HG02759 (cell line): ENCODE measurements around the gene NPAS2.

Source experiments
- ATAC-seq: cut with Tn5 transposase; IDR thresholded peaks from one replicate; pipeline ENCODE4 v1.9.1; 2021; ENCODE audit warnings: mild to moderate bottlenecking, moderate library complexity; ENCODE audit not compliant: unreplicated experiment

NPAS2 gene

DNA sequence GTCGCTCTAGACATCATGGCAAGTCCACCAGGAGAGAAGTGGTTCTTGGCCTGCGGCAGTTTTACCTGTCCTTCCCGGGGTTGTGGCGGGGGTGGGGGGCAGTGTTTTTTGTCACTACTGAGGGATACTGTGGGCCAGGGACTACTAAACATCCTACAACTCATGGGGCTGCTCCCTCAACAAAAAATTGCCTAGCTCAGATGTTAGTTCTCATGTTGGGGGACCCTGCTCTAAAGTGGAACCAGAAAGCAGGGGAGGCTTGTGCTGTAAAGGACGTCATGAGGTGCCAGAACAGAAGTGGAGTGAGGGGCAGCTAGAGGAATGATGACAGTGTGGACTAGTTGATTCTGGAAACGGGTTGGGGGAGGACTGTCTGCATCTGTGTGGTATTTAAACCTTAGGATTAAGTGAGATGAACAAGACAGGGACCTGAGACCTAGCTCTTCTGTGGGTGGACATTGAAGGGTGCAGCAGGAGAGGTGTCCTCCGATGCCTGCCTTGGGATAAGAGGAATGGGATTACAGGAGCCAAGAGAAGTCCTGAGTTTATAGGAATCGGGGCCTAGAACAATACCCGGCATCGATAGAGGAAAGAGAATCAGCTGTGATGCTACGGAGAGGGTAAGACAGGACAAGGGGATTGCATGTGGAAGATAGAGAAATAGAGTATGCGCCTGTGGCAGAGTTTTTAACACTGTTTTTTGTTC lies 184.8 kb downstream of the NPAS2 start:
- ATAC-seq, result no peak

- ATAC-seq, result no peak
Observed at GRCh38 chr2:101006065-101006715, 186.3 kb downstream of the NPAS2 start.

GRCh38 chr2:101007415-101008345 lies 187.7 kb downstream of the NPAS2 start:
- no peak for ATAC-seq

DNA sequence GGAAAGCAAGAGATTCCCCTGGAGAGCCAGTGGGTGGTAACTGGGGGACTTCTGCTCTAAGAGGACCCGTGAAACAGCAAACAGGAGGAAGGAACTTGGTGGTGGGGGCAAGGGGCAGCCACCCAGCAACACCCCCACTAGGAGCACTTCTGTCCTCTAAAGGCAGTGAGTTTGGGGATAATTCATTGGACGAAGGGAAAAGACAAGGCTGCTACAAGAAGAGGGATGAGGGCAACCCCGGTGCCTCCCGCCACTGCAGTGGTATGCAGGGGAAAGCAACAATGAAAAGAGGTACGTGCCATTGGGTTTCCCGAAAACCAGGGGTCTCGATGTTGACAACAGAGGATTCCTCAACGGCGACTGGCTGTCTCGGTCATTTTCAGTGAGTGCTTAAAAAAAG lies 191.2 kb downstream of the NPAS2 start:
- no peak for ATAC-seq

DNA sequence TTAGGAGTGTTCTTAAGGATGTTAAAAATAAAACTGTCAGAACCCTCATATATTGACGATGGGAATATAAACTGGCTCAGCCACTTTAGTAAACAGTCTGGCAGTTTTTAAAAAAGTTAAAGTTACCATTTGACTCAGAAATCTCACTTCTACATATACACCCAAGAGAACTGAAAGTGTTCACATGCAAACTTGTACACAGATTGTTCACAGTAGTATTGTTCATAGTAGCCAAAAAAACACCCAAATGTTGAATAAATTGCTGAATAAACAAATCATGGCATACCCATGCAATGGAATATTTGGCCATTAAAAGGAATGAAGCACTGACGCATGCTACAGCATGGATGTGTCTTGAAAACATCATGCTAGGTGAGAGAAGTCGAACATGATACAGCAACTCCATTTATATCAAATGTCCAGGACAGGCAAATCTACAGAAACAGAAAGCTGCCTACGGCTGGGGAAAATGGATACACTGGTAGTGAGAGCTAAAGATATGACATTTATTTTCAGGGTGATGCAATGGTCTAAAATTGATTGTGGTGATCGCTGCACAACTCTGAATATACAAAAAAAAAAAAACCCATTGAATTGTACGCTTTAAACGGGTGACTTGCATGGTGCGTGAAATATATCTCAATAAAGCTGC lies 192.2 kb downstream of the NPAS2 start:
- peak; percentile 87 for ATAC-seq

- ATAC-seq, result no peak
Observed at GRCh38 chr2:101012706-101013181, 192.8 kb downstream of the NPAS2 start.

DNA sequence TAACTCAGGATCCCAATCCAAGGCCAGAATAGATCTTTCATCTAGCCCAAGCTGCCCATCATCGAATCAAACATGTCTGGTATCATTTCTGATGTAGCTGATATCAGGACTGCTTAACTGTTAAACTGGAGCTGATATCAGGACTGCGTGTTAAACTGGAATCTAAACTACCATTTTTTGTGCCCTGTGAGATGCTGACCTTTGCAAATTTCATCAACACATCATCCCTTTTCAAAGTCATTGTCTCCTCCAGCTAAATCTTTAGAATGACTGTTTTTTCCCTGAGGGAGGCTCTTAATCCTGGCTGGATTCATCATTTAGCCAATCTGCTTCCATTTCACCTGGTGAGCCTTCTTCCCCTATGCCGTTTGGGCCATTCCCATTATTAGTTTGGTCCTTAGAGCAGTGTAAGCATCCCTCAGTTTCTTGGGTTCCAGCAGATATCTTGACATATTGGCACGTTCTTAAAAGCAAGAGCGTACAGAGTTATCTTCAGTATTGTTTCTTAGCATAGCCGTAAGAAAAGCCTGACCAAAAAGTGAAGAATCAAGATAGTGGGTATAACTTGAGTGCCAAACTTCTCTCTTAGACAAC lies 194.4 kb downstream of the NPAS2 start:
- no peak for ATAC-seq

- ATAC-seq, result no peak
Observed at GRCh38 chr2:101017371-101017770, 197.4 kb downstream of the NPAS2 start.

GRCh38 chr2:101018934-101019333 lies 199.0 kb downstream of the NPAS2 start:
- no peak for ATAC-seq

GRCh38 chr2:101022221-101022620 lies 202.3 kb downstream of the NPAS2 start:
- ATAC-seq, result no peak

GRCh38 chr2:101023327-101024107 lies 203.6 kb downstream of the NPAS2 start:
- ATAC-seq, result no peak

DNA sequence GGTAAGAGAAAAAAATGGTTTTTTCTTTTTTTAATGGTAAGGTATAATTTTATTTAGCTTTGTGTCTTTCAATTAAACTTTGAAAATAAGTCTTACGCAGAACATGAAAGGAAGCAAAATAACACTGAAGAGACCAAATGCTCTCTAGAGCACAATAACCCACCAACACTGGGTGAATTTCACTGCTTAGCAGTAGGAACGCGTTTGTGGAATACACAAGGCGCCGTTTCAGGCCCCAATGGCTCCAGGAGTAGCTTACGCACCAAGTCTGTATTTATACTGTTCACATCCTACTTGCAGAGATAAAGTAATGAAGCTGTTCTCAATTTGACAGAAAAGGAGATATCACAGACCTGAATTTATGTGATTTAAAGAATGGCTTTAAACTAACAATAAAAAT lies 205.6 kb downstream of the NPAS2 start:
- no peak for ATAC-seq

- no peak for ATAC-seq
Observed at GRCh38 chr2:101026253-101026701, 206.3 kb downstream of the NPAS2 start.

- no peak for ATAC-seq
Observed at GRCh38 chr2:101026923-101027469, 207.1 kb downstream of the NPAS2 start.

DNA sequence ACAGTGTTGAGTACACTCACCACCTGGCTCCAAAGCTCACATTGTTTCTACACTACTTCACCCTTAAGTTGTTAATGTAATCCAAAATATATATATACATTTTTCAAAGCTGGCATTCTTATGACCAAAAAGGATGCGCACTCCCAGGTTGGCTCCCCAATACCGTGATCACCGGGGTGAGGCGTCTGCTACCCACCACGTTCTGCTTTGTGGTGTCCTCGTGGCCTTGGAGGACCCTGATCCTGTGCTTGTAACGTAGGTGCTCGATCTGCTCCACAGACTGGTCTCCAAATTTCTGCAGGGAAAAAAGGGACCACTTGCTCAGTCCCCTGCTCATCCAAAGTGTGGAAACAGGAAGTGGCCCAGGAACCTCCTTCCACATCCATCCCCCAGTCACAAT lies 207.9 kb downstream of the NPAS2 start:
- ATAC-seq, result no peak

DNA sequence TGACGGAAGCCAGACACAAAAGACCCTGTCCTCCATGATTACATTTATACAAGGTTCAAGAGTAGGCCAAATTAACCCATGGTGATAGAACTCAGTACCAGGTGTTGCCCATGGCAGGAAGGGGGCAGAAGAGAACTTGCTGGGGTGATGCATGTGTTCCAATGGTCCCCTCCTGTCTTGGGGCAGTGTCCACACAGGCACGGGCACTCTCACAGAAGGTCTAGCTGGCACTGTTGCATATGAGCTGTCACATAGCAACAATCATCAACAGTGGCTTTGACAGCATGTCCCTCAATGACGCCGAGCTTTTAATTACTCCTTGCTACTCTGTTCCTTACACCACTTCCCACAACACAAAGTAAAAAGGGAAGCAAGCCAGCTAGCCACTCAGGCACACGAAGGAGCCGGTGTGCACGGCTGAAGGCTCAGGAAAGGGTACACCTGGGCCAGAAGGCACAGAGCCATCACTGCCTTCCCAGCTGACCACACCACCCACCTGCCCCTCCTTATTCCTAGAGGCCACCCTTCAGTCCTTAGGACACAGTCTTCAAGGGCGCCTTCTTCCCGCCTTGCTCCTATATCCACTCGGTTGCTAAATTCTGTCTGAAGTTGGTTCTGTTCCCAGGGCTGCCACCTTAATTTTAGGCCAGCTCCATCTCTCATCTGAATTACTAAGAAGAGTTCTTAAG lies 211.1 kb downstream of the NPAS2 start:
- no peak for ATAC-seq

DNA sequence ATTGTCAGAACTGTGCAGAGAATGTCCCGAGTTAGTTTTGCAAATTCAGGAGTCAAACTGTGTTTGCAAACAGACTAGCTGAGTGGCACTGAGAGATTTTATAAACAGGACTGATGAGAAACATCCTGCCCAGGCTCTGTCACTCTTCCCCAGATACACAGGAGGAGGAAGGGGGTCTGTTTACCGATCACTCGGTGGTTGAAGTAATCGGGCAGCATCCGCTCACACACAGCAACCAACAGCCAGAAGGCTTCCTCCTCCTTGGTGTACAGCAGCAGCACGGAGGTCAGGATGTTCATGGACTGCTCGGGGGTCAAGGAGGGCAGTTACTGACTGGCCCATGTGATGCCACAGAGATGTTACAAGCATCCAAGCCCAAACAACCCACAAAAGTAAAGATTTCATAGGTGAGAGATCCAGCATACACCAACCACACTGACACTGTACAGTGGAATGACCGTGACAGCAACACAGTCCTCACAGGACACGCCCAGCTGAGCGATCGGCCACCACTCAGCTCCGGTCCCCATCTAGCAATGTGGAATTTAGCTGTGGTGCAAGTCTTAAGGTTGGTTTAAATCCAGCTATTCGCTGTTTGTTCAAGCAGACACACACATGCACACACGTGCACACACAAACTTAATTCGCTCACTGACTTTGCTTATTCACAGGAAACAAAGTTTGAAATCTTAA lies 212.3 kb downstream of the NPAS2 start:
- no peak for ATAC-seq

GRCh38 chr2:101036562-101036961 lies 216.6 kb downstream of the NPAS2 start:
- ATAC-seq, result no peak
